ENCODE results near the gene FAU.

The FAU gene

DNA sequence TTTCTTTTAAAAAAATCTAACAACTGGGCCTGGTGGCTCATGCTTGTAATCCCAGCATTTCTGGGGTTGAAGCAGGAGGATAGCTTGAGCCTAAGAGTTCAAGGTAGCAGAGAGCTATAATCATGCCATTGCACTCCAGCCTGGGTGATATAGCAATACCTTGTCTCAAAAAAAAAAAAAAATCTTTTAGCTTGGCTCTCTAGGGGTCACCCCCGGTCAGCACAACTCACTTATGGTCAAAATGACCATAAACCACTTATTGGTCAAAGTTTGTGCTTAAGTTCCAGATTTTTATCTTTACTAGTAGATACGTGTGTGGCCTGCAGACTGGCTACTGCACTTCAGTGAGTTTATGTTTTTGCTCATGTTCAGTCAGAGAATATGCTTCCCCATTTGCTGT is 41.8 kb upstream of the FAU start:
- TF ChIP-seq CTCF (IDR thresholded peaks at IDR 0.05) = no peak
- Histone ChIP-seq H3K27ac (no peak overlapping the region), H3K4me3 (no peak overlapping the region)
- no peak for DNase-seq (ENCODE audit: low spot score)

- no peak for TF ChIP-seq CTCF (IDR thresholded peaks at IDR 0.05)
- Histone ChIP-seq H3K27ac (no peak overlapping the region), H3K4me3 (no peak overlapping the region)
- no peak for DNase-seq (ENCODE audit: low spot score)
Measured at GRCh38 chr11:65160643-65161042, 38.7 kb upstream of the FAU start.

- DNase-seq (ENCODE audit: low spot score) = no peak
- TF ChIP-seq CTCF (IDR thresholded peaks at IDR 0.05) = no peak
- Histone ChIP-seq H3K4me3 (no peak overlapping the region), H3K27ac (no peak overlapping the region)
Measured at GRCh38 chr11:65159012-65159411, 37.1 kb upstream of the FAU start.

- DNase-seq (ENCODE audit: low spot score) = no peak
- no peak overlapping the region for H3K4me3 ChIP-seq
- TF ChIP-seq CTCF (IDR thresholded peaks at IDR 0.05) = no peak
- no peak overlapping the region for H3K27ac ChIP-seq
Measured at GRCh38 chr11:65157336-65157735, 35.4 kb upstream of the FAU start.

GRCh38 chr11:65156926-65157325 is 35.0 kb upstream of the FAU start:
- TF ChIP-seq CTCF (IDR thresholded peaks at IDR 0.05) = no peak
- H3K4me3 ChIP-seq = no peak overlapping the region
- DNase-seq (ENCODE audit: low spot score) = no peak
- H3K27ac ChIP-seq = no peak overlapping the region

GRCh38 chr11:65156256-65156655 is 34.3 kb upstream of the FAU start:
- TF ChIP-seq CTCF (IDR thresholded peaks at IDR 0.05) = no peak
- Histone ChIP-seq H3K4me3 (no peak overlapping the region), H3K27ac (no peak overlapping the region)
- DNase-seq (ENCODE audit: low spot score) = no peak

DNA sequence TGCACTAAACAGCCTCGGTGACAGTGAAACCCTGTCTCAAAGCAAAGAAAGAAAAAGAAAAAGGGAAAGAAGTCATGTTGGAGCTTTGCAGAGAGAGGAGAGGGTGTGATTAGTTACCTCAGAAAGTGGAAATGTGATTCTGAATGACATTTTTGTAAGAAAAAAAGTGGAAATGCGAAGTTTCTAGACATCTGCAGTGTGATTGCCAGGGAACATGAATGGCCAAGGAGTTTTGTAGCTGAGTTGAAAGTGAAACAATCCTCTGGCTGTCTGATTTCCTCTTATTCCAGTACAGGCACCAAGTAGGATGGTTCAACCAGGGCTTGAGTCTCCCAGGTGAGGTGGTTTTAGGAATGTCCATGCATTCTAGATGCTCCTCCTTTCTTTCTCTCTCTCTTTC is 30.2 kb upstream of the FAU start:
- Histone ChIP-seq H3K27ac (no peak overlapping the region), H3K4me3 (no peak overlapping the region)
- DNase-seq (ENCODE audit: low spot score) = no peak
- TF ChIP-seq CTCF (IDR thresholded peaks at IDR 0.05) = no peak
